Omental fat pad (tissue), 4 donors: ENCODE data around the gene GREM2. TPM values are rescaled to one million over a fixed set of nuclear protein-coding genes. Genes with fewer than 3 reads are reported as not detected.

Experiments used
- ATAC-seq: fragments of 150-250 bp; one replicate; pipeline ENCODE4 v1.9.1; 2016; ENCODE audit warnings: mild to moderate bottlenecking, moderate library complexity; ENCODE audit not compliant: low FRiP score
- DNase-seq: peaks from one replicate; pipeline ENCODE4 v3.0.0-alpha.2; 2019; ENCODE audit warnings: low spot score
- total RNA-seq, 4 donors: library from RNA; depleted of rRNA; stranded (reverse); fragments of >200 nt; gene quantifications; one replicate each; pipeline ENCODE4 v1.1.0, GENCODE V29; 2016
- TF ChIP-seq, protein P1 (sequence below), 3 donors: fragments of 450-650 bp; IDR thresholded peaks; one replicate each; pipeline ENCODE4 v1.5.1; 2016 to 2017; ENCODE audit warnings: antibody characterized with exemption in 3 of 3, mild to moderate bottlenecking in 3 of 3, moderate library complexity in 2 of 3

Gene GREM2
- under 1 TPM in 3 of 4 donors, not detected in 1; 0.09 to 0.36 (median 0.16) TPM for total RNA-seq

DNA sequence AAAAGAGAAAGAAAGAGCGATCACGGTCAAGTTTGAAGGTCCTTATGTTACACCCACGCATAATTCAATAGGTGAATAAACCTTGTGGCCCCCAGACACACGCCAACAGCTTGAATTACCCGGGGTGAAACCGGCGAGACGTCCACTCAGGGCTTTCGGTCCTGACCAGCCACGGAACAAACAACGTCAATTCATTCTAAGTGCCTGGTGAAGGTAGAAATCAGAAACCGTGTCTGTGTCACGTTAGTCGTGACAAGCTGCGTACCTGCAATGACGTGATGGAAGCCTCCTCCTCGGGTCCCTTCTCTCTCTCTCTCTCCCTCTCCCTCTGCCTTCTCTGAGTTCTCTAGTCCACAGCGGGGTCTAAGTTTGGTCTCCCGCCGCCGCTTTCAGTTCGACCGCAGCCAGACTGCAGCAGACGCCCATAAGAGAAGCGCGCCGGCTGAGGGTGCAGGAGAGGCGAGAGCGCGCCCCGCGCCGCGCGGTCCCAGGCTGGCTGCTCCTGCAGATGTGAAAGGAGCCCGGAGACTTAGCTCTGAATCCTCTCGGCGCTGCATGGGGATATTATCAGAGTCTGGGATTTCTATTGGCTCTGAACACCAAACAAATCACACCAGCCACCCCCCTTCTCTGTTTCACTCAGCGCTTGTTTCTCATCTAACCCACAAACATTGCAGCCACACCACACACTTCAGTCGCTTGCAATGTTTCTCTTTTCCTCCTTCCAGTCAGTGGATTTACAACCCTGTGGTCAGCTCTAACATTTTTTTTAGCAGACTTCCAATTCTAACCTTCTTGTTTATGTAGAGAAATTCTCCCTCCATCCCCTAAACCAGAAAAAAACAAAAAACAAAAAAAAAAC is at the start of gene GREM2:
TSS of gene GREM2 (minus strand) at position 537 of the 862 bp plus-strand sequence. CDS start 118,680 bp downstream, outside the sequence.
- DNase-seq (no peak), ATAC-seq (peak; percentile 80)
- TF ChIP-seq, protein P1, sequence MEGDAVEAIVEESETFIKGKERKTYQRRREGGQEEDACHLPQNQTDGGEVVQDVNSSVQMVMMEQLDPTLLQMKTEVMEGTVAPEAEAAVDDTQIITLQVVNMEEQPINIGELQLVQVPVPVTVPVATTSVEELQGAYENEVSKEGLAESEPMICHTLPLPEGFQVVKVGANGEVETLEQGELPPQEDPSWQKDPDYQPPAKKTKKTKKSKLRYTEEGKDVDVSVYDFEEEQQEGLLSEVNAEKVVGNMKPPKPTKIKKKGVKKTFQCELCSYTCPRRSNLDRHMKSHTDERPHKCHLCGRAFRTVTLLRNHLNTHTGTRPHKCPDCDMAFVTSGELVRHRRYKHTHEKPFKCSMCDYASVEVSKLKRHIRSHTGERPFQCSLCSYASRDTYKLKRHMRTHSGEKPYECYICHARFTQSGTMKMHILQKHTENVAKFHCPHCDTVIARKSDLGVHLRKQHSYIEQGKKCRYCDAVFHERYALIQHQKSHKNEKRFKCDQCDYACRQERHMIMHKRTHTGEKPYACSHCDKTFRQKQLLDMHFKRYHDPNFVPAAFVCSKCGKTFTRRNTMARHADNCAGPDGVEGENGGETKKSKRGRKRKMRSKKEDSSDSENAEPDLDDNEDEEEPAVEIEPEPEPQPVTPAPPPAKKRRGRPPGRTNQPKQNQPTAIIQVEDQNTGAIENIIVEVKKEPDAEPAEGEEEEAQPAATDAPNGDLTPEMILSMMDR (IDR thresholded peaks at IDR 0.05) = no peak

DNA sequence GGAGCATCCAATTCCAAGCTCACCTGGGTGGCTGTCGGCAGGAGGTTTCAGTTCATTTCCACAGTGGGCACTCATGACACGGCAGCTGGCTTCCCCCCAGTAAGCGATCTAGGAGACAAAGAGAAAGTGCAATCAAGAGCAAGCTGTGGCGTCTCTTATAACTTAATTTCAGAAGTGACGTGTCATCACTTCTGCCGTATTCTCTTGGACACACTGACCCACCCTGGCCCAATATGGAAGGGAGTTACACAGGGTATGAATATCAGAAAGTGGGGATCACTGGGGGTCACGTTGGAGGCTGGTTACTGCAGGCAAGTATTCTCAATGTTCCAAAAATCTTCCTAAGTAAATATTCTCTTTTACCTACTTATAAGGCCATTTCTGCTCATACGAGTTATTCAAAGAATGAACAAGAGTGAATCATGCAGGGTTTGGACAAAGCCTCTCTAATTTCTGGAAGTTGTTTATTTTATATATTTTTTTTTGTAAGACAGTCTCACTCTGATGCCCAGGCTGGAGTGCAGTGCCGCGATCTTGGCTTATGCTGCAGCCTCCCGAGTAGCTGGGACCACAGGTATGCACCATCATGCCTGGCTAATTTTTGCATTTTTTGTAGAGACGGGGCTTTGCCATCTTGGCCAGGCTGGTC is 46.5 kb upstream of the GREM2 start:
- TF ChIP-seq, protein P1 (IDR thresholded peaks at IDR 0.05) = no peak
- no peak for ATAC-seq
- DNase-seq = no peak

DNA sequence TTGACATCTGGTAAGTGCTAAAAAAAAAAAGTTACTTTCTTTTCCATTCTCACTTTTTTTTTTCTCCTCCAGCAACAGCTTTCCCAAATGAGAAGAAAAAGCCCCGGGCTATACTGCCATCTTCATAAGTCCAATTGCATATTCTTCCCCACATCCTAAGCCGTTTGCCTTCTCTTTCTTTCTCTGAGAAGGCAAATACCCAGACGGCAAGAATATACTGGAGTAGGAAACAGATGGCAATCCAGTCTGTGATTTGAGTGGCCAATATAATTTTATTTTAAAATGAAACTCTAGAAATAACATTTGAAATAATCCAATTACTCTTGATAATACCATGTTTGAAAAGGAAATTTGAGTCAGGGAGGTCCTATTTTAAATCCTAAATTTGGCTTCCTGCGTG is 44.6 kb upstream of the GREM2 start:
- TF ChIP-seq, protein P1 (IDR thresholded peaks at IDR 0.05) = no peak
- DNase-seq = no peak
- ATAC-seq = no peak

DNA sequence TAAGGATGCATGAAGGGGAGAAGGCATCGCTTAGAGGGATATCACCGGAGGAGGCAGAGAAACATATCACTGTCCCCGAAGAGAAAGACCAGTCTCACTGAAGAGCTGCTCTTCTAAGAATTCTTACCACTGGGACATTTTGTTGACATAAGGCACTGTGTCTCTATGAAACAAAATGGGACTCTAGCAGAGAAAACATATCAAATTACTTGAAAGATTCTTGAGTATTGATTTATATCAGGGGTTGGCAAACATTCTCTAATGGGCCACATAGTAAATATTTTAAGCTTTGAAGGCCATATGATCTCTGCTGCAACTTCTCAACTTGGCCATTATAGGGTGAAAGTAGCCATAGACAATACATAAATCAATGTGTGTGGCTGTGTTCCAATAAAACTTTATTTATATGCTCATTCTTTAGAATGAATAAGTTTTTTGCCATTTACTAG is 41.0 kb upstream of the GREM2 start:
- TF ChIP-seq, protein P1 (IDR thresholded peaks at IDR 0.05) = no peak
- no peak for ATAC-seq
- no peak for DNase-seq

DNA sequence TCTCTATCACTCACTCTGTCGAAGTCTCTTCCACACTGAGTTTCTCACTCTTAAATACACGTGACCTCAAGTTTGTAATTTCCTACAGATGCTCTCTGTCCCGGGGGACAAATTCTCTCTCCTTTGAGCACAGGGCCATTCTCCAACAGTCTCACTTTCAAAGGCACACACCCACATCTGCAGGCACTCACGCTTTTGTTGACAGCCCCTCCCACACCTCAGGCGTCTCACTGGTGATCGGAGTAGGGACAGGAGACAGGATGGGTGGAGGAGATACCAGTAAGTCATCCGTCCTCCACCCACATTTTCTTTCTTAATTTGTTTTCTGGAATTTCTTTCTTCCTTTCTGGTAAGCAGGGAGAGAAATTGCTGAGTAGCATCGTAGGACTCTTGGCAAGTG is 40.6 kb upstream of the GREM2 start:
- DNase-seq (no peak), ATAC-seq (no peak)
- TF ChIP-seq, protein P1 (IDR thresholded peaks at IDR 0.05) = no peak

DNA sequence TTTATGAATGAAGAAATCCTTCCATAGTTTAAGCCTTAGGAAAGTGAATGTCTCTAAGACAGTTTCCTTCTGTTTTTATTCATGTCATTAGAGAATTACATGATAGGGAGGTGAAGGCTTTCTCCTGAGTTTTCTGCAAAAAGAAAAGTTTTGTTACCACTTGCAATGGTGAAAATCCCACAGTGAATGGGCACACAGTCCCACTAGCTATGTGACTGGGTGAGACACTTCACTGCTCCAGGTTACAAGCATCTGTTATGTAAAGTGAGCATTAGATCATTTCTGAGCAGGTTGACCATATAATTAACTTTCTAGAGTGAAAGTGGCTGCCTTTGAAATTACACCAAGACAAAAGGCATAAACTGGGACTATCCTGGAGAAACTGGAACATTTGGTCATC is 38.9 kb upstream of the GREM2 start:
- ATAC-seq (no peak), DNase-seq (no peak)
- TF ChIP-seq, protein P1 (IDR thresholded peaks at IDR 0.05) = no peak
